GM18517 (cell line): ENCODE measurements around the gene ENDOV.

Experiments
- ATAC-seq: cut with Tn5 transposase; IDR thresholded peaks from one replicate; pipeline ENCODE4 v1.9.1; 2021; ENCODE audit warnings: mild to moderate bottlenecking, moderate library complexity; ENCODE audit not compliant: unreplicated experiment

Gene ENDOV

GRCh38 chr17:80430446-80431245 lies 15.7 kb downstream of the ENDOV start:
- ATAC-seq, result no peak

GRCh38 chr17:80431246-80432195 lies 16.6 kb downstream of the ENDOV start:
- ATAC-seq, result no peak

GRCh38 chr17:80432350-80432955 lies 17.5 kb downstream of the ENDOV start:
- ATAC-seq, result no peak

- ATAC-seq, result no peak
These were observed 18.1 kb downstream of the ENDOV start for GRCh38 chr17:80432961-80433550.

DNA sequence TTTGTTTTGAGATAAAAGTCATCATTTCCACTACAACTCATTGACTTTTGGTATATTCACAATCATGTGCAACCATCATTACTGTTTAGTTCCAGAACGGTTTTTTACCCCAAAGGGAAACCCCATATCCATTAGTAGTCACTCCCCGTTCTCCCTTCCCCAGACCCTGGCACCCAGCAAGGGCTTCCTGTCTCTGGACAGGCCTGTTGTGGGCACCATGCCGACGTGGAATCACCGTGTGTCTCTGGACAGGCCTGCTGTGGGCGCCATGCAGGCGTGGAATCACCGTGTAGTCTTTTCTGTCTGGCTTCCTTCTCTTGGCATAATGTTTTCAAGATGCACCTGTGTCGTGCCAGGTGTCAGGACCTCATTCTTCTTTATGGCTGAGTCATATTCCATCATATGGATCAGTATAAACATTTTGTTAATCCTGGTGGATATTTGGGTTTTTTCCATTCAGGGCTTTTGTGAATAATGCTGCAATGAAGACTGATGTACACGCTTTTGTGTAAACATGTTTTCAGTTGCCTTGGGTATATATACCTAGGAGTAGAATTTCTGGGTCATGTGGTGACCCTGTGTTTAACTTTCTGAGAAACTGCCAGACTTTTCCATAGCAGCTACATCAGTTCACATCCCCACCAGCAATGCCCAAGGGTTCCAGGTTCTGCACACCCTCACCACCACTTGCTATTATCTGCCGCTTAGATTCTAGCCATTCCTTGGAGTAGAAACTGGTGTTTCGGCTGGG lies 19.1 kb downstream of the ENDOV start:
- no peak for ATAC-seq

DNA sequence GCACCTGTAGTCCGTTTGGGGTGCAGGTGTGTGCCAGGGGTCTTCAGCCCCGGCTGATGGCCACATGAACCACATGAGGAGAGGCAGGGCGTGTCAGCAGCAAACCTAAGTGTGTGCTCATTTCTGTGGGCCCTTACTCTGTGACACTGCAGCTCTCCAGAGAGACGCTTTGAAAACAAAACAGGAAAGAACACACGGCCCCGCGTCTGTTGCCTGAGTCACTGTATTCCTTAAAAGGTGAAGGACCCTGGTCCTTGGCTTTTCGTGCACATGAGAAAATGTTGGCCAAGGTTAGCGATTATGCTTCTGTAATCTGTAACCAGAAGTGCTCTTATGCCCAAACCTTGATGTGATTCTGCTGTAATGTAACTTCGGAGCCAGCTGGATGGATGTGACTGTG lies 22.6 kb downstream of the ENDOV start:
- no peak for ATAC-seq

- ATAC-seq, result no peak
These were observed 23.8 kb downstream of the ENDOV start for GRCh38 chr17:80438806-80439205.

GRCh38 chr17:80439499-80439898 lies 24.5 kb downstream of the ENDOV start:
- ATAC-seq, result no peak

DNA sequence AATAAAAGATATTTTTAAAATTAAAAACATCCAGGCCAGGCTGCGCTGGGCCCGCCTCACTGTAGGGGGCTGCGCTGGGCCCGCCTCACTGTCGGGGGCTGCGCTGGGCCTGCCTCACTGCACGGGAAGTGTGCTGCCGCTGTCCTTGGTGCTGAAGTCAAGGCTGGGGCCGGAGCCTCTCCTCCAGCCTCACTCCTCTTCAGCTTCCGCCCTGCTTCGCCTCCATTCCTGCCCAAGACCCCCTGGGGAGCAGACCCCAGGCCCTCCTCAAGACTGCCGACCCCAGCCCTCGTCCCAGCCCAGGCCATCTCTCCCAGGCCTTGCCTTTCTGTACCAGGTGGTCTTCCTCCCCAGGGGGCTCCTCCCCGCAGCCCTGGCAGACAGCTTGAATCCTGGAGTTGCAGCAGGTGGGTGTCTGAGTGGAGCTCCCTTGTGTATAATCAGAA lies 26.2 kb downstream of the ENDOV start:
- ATAC-seq, result no peak

GRCh38 chr17:80441598-80442322 lies 26.8 kb downstream of the ENDOV start:
- ATAC-seq, result no peak

DNA sequence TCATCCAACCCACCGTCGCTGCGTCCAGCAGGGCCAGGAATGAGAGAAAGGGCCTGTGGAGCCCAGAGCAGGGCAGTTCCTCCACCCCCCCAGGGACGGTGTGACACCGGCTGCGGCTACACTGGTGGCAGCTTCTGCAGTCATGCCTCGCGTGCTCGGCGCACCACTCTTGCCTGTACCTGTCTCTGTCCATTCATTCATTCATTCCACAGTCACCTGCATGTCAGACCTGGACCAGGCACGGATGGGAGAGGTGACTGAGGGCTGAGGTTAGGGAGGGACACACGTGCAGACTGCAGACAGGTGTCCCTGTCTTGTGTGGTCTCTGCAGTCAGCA lies 27.3 kb downstream of the ENDOV start:
- ATAC-seq, result no peak

GRCh38 chr17:80442764-80443163 lies 27.8 kb downstream of the ENDOV start:
- ATAC-seq, result no peak

GRCh38 chr17:80443498-80443897 lies 28.5 kb downstream of the ENDOV start:
- ATAC-seq, result no peak

GRCh38 chr17:80443916-80444643 lies 29.1 kb downstream of the ENDOV start:
- no peak for ATAC-seq

- ATAC-seq, result no peak
These were observed 29.6 kb downstream of the ENDOV start for GRCh38 chr17:80444644-80444979.

GRCh38 chr17:80445007-80445725 lies 30.2 kb downstream of the ENDOV start:
- ATAC-seq, result no peak

DNA sequence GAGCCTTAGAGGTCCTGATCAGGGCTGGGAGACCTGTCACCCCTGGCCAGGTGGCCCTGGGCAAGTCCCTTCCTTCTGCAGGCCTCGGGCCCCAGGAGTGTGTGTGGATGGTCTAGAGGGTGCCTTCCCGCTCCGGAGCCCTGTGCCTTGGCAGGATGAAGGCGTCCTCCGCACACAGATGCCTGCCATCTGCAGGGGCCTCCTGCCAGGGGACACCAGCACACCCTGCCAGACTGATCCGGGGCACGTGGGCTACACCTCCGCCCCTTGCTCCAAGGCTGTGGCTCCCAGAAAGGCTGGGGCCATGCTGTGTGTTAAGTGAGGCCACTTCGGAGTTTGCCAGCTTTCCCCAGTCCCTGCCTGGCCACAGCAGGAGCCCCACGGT lies 30.8 kb downstream of the ENDOV start:
- no peak for ATAC-seq

DNA sequence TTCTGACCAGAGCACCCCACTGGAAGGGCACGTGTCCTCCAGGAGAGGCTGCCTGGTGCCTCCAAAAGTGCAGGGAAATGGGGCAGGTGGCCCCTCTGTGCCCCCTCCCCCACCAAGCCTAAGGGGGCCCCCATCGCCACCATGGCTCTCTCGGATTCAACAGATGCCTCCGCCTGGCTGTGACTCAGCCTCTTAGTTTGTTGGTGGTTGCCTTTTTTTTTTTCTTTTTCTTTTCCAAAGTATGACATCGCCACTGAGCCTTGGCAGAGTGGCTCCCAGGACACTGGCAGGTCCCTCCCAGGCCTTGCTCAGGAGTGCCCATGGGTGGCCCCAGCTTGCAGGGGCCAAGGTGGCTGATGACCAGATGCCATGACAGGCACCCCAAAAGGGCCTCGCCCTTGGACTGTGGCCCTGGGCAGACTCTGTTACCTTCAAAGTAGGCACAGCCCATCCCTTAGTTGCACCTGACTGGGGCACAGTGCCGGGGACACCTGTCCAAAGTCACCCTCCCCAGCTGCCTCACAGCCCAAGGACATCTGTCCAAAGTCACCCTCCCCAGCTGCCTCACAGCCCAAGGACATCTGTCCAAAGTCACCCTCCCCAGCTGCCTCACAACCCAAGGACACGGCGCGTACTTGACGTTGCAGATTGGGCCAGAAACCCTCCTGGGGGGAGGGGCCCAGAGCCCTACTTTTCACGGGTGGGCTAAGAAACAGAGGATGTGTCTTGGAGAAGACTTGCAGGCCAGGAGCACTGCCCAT lies 31.9 kb downstream of the ENDOV start:
- no peak for ATAC-seq
